Mucosa of descending colon (tissue), 3 donors: ENCODE results near the gene CXCL16. TPM values are rescaled to one million over a fixed set of nuclear protein-coding genes. Genes with fewer than 3 reads are reported as not detected.

Experiments used
- ATAC-seq: fragments of 200-7000 bp; cut with Tn5 transposase; one replicate; pipeline ENCODE4 v1.9.1; 2020; ENCODE audit warnings: mild to moderate bottlenecking, moderate library complexity
- DNase-seq, 3 donors: peaks; one replicate each; pipeline ENCODE4 v3.0.0-alpha.2; 2020
- H3K36me3 ChIP-seq: fragments of 200-600 bp; one replicate; pipeline ENCODE4 v1.8.0; 2021; ENCODE audit warnings: low read depth, mild to moderate bottlenecking
- H3K4me1 ChIP-seq: fragments of 200-600 bp; one replicate; pipeline ENCODE4 v1.8.0; 2021; ENCODE audit warnings: low read depth, mild to moderate bottlenecking
- H3K4me3 ChIP-seq: fragments of 200-600 bp; one replicate; pipeline ENCODE4 v1.8.0; 2021; ENCODE audit warnings: mild to moderate bottlenecking
- H3K9me3 ChIP-seq: fragments of 200-600 bp; one replicate; pipeline ENCODE4 v1.8.0; 2021; ENCODE audit warnings: mild to moderate bottlenecking
- intact Hi-C, 2 donors: fragments of 100-400 bp; cut with DNase I in 1 of 2; cut with micrococcal nuclease in 1 of 2; formaldehyde crosslinking; loops; one replicate each; pipeline versions ENCODE4 v1.11.0 to v1.11.1; 2022; cut with DNase I, micrococcal nuclease
- total RNA-seq, 3 donors: library from RNA; stranded (reverse); fragmentation: NEBNext Ultra II Directional in 2 of 3; extraction: Animal tissue kit (Norgen Biotek cat#: 25700) in 2 of 3; gene quantifications; one replicate each; pipeline versions ENCODE4 v1.2.1 to v1.2.4, GENCODE V29; 2021 to 2023
- TF ChIP-seq, protein P1 (sequence below): fragments of 200-600 bp; IDR thresholded peaks from one replicate; pipeline ENCODE4 v1.8.0; 2022; ENCODE audit warnings: antibody characterized with exemption, mild to moderate bottlenecking
- donor health status: DM: no; HTN: no; CAD: no; lungs with moderate emphysema.
- donor health status: DM: no; HTN: no; CAD: no.
- donor health status: DM: no; HTN: yes; CAD: no.

Gene CXCL16
- total RNA-seq, 3 donors from 2014 or later = 20.3 to 41.9 (median 30.2) TPM

DNA sequence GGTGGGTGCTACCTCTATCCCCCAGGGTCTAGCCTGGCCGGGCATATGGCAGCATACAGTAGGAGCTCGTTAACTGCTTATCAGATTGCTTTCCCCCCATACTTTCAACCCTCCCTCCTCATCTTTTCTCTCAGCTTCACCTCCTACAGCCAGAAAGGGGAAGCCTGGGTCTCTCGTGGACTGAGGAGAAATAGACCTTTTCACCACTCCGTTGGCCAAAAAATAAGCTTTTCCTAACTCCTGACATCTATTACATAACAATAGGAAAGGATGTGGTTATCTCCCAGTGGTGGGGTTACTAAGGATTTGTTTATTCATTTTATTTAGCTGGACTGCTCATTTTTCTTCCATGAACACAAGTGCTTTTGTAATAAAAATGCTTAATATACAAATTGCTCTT is 9.0 kb upstream of the CXCL16 start:
- DNase-seq = no peak
- ATAC-seq = no peak
- H3K4me1 ChIP-seq = no peaks in the 10 kb centered on the region
- H3K36me3 ChIP-seq = no peaks in the 10 kb centered on the region
- intact Hi-C loops = no loop called here
- TF ChIP-seq, protein P1, sequence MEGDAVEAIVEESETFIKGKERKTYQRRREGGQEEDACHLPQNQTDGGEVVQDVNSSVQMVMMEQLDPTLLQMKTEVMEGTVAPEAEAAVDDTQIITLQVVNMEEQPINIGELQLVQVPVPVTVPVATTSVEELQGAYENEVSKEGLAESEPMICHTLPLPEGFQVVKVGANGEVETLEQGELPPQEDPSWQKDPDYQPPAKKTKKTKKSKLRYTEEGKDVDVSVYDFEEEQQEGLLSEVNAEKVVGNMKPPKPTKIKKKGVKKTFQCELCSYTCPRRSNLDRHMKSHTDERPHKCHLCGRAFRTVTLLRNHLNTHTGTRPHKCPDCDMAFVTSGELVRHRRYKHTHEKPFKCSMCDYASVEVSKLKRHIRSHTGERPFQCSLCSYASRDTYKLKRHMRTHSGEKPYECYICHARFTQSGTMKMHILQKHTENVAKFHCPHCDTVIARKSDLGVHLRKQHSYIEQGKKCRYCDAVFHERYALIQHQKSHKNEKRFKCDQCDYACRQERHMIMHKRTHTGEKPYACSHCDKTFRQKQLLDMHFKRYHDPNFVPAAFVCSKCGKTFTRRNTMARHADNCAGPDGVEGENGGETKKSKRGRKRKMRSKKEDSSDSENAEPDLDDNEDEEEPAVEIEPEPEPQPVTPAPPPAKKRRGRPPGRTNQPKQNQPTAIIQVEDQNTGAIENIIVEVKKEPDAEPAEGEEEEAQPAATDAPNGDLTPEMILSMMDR = no peak
- no peaks in the 10 kb centered on the region for H3K9me3 ChIP-seq
- H3K4me3 ChIP-seq = no peak overlapping the region

DNA sequence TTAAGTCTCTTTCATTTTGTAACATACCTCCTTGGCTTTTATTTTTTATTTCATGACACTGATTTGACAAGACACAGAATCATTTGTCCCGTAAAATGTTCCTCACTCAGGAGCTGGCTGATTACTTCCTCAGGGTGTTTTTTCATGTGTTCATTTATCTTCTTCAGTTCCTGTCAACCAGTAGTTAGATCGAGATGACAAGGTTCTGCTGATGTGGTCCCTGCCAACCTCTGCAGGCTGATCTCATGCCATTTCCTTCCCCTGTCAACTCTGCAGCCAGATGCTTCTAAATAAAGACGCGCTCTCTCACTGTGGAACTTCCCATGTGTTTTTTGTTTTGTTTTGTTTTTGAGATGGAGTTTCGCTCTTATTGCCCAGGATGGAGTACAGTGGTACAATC is 8.1 kb upstream of the CXCL16 start:
- H3K9me3 ChIP-seq = no peaks in the 10 kb centered on the region
- DNase-seq (no peak), ATAC-seq (peak; percentile 57)
- H3K4me1 ChIP-seq = no peaks in the 10 kb centered on the region
- H3K36me3 ChIP-seq = no peaks in the 10 kb centered on the region
- TF ChIP-seq, protein P1 = no peak
- intact Hi-C loops = no loop called here
- no peak overlapping the region for H3K4me3 ChIP-seq

DNA sequence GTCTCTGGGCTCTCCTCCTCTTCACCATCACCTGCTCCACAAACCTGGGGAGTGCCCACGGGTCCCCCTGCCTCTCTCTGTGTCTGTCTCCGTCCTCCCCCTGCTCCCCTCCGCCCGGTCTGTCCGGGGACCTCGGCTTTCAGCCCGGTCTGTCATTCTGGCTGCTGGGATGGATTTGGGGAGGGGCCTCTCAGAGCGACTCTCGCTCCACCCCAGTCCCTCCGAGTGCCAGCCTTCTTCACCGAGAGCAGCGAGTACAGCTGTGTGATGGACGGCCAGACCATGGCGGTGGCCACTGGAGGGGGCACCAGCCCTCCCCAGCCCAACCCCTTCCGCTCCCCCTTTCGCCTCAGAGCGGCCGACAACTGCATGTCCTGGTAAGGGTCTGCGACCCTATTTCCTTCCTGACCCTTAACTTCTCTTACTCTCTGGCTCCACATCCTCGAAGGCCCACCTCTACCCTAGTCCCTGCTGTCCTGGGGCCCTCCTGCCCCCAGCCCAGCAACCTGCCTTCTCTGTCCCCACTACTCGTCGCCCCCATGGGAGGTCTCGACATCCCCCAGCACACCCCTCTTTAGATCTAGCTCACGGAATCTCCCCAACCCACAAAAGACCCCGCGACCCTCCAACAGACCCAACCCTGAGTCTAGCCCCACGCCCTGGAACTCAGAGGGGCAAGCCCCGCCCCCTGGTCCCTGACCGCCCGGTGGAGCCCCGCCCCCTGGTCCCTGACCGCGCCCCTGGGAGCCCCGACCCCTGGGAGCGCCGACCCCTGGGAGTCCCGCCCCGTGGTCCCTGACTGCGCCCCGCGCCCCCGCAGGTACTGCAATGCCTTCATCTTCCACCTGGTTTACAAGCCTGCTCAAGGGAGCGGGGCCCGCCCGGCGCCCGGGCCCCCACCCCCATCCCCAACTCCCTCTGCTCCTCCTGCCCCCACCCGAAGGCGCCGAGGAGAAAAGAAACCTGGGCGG is 5.6 kb upstream of the CXCL16 start:
- TF ChIP-seq, protein P1 = no peak
- Histone ChIP-seq H3K36me3 (no peaks in the 10 kb centered on the region), H3K9me3 (no peaks in the 10 kb centered on the region), H3K4me3 (no peak overlapping the region), H3K4me1 (no peaks in the 10 kb centered on the region)
- DNase-seq = no peak
- intact Hi-C loops = no loop called here
- peak; percentile 10 for ATAC-seq

DNA sequence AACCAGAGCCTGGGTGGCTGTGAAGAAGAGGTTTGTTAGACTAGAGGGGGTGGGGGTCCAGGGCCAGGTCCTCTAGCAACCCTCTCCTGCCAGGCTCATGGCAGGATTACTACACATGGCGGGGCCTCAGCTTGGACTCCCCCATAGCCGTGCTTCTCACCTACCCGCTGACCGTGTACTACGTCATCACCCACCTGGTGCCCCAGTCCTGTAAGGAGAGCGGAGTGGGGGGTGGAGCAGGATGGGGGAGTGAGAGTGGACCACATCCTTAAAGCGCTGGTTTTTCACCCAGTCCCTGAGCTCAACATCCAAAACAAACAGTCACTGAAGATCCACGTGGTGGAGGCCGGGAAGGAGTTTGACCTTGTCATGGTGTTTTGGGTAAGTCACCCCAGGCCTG is 4.2 kb upstream of the CXCL16 start:
- Histone ChIP-seq H3K4me1 (peaks cover under 1% of the 10 kb centered on the region), H3K9me3 (no peaks in the 10 kb centered on the region), H3K36me3 (no peaks in the 10 kb centered on the region), H3K4me3 (no peak overlapping the region)
- intact Hi-C loops = no loop called here
- TF ChIP-seq, protein P1 = no peak
- ATAC-seq (no peak), DNase-seq (no peak)

DNA sequence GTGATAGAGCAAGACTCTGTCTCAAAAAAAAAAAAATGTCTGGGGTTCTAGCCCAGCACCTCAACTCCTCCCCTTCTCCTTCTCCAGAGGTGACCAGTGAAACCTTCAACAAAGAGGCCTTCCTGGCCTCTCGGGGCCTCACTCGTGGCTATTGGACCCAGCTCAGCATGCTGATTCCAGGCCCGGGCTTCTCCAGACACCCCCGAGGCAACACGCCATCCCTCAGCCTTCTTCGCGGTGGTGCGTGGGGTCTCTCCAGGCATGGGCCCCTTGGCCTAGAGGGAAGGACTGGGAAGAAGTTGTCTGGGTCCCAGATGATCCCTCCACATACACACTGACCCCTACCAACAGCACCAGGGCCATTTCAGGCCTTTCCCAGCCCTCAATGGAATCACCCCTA is 3.5 kb upstream of the CXCL16 start:
- DNase-seq (no peak), ATAC-seq (no peak)
- H3K36me3 ChIP-seq = no peaks in the 10 kb centered on the region
- H3K4me1 ChIP-seq = peaks cover 7% of the 10 kb centered on the region
- no peak overlapping the region for H3K4me3 ChIP-seq
- TF ChIP-seq, protein P1 = no peak
- H3K9me3 ChIP-seq = no peaks in the 10 kb centered on the region
- intact Hi-C loops = no loop called here
